ENCODE results near the gene CGB5.
"Not testable (repeated sequence)": the region's sequence is repeated elsewhere in the genome, so short reads cannot be mapped to it uniquely, and the experiment has no call there.

Gene CGB5

DNA sequence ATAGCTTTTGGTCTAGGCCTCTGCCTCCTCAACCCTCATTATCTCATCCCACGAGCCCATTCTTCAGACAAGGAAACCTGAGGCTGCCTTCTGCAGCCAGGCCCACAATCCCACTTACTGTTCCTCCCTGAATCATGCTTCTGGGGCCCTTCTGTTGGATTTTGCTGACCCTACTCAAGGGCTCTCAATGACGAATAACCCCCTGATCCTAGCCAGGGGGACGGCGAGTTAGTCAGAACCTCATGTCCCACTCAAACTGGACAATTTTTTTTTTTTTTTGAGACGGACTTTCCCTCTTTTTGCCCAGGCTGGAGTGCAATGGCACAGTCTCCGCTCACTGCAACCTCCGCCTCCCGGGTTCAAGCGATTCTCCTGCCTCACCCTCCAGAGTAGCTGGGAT lies 21.5 kb upstream of the CGB5 start:
- DNase-seq = no peak

DNA sequence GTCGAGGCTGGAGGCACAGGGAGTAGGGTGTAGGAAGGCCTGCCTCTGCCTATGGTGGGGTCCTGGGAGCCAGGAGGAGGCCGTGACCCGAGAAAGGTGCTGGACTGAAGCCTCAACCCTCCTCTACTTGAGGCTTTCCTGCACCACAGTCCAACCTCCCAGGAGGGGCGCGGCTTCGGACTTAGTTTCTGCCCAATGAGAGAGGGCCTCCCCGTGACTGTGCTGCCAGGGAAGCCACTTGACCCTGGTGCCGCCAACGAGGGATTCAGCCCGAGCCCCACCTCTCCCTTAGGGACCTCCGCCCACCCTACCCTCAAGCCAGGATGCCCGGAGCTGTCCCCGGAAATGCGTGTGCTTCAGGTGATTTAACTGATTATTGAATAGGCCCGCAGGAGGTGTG lies 19.4 kb upstream of the CGB5 start, which contains the start of gene CGB3:
TSS of gene CGB3 (minus strand) at position 101 of the 400 bp plus-strand sequence. CDS start 362 bp downstream, outside the sequence.
- DNase-seq = not testable (repeated sequence)

DNA sequence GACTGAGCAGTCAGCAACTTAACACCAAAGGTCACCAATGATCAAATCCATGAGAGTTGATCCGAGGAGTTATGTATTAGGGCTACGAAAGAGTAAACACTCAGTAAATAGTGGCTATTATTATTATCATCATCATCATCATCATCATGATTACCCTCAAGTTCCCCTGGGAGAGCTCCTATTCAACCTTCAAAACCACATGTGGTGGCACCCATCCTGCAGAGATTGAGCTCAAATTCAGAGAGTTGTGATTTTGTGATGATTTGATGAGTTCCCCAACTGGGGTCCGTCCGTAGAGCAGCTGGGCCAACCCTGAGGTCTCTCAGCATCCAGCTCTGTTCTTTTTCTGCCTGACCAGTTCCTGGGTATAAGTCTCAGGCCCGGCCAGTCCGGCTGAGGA lies 18.6 kb upstream of the CGB5 start:
- not testable (repeated sequence) for DNase-seq

DNA sequence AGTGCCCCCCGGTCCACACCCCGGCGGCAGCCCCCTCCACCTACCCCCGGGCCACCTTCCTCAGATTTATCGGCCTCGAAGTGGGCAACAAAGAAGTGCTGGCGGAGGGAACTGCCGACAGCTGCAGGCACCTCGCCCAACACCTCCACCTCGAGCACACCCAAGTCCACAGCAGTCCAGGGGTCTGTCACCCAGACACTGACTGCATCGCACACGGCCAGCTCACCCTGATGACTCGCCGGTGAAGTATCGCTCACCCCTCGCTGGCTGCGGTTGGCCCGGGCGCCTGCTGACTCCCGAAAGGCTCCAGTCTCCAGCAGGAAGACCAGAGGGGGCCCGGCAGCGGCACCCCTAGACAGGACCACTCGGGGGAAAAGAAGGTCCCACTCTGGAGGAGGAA lies 18.0 kb upstream of the CGB5 start:
- DNase-seq = not testable (repeated sequence)

DNA sequence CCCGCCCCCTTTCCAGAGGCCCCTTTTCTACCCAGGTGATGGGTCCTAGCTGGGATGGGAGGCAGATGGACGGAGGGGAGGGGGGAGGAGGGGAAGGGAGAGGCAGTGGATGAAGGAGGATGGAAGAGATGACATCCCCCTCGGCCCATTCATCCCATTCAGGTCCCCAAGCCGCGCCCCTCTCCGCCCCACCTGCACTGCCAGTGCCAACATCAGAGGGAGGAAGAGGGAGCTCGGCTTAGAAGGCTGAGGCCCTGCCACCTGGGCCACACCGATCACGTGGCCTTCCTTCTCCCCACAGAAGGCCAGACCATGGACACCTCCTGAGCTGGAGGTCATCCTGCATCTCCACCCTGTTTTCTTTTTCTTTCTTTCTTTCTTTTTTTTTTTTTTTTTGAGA lies 15.0 kb upstream of the CGB5 start:
- DNase-seq = not testable (repeated sequence)

DNA sequence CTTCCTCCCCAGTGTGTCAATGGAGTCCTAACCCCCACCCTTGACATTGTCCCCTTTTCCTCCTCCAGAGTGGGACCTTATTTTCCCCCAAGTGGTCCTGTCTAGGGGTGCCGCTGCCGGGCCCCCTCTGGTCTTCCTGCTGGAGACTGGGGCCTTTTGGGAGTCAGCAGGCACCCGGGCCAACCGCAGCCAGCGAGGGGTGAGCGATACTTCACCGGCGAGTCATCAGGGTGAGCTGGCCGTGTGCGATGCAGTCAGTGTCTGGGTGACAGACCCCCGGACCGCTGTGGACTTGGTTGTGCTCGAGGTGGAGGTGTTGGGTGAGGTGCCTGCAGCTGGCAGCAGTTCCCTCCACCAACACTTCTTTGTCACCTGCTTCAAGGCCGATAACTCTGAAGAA lies 13.9 kb upstream of the CGB5 start:
- DNase-seq = not testable (repeated sequence)

DNA sequence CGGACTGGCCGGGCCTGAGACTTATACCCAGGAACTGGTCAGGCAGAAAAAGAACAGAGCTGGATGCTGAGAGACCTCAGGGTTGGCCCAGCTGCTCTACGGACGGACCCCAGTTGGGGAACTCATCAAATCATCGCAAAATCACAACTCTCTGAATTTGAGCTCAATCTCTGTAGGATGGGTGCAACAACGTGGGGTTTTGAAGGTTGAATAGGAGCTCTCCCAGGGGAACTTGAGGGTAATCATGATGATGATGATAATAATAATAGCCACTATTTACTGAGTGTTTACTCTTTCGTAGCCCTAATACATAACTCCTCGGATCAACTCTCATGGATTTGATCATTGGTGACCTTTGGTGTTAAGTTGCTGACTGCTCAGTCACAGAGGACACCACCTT lies 13.3 kb upstream of the CGB5 start:
- not testable (repeated sequence) for DNase-seq

DNA sequence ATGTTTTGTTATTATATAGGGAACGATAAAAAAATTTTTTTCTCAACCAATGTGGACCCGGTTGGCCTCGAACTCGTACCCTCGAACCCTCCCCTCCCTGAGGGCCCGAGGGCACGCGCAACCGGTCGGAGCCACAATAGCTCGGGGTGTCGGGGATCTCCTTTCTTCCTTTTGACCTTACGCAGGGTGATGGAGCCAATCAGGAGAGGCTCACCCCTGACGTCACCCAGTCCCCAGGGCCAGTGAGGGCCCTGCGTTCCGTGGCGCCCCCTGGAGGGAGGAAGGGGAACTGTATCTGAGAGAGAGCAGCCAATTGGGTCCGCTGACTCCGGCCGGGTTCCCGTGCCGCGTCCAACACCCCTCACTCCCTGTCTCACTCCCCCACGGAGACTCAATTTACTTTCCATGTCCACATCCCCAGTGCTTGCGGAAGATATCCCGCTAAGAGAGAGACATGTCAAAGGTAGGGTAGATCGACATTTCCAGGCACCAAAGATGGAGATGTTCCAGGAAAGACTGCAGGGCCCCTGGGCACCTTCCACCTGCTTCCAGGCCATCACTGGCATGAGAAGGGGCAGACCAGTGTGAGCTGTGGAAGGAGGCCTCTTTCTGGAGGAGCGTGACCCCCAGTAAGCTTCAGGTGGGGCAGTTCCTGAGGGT lies 11.9 kb upstream of the CGB5 start, which contains the start of gene CGB2:
TSS of gene CGB2 (plus strand) at position 249 of the 660 bp plus-strand sequence. CDS start at position 455, 206 bp downstream.
- not testable (repeated sequence) for DNase-seq

DNA sequence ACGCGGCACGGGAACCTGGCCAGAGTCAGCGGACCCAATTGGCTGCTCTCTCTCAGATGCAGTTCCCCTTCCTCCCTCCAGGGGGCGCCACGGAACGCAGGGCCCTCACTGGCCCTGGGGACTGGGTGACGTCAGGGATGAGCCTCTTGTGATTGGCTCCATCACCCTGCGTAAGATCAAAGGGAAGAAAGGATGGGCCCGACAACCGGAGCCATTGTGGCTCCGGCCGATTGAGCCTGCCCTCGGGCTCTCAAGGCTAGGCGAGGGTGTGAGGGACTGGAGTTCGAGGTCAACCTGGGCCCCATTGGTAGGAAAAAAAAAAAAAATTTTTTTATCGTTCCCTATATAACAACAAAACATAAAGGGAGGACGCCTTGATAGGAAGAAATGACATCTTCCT lies 6.8 kb upstream of the CGB5 start, which contains the start of gene CGB1:
TSS of gene CGB1 (minus strand) at position 81 of the 400 bp plus-strand sequence. CDS start 184 bp downstream, outside the sequence.
- DNase-seq = not testable (repeated sequence)

DNA sequence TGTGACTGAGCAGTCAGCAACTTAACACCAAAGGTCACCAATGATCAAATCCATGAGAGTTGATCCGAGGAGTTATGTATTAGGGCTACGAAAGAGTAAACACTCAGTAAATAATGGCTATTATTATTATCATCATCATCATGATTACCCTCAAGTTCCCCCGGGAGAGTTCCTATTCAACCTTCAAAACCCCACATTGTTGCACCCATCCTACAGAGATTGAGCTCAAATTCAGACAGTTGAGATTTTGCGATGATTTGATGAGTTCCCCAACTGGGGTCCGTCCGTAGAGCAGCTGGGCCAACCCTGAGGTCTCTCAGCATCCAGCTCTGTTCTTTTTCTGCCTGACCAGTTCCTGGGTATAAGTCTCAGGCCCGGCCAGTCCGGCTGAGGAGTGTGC lies 5.5 kb upstream of the CGB5 start:
- DNase-seq = not testable (repeated sequence)

DNA sequence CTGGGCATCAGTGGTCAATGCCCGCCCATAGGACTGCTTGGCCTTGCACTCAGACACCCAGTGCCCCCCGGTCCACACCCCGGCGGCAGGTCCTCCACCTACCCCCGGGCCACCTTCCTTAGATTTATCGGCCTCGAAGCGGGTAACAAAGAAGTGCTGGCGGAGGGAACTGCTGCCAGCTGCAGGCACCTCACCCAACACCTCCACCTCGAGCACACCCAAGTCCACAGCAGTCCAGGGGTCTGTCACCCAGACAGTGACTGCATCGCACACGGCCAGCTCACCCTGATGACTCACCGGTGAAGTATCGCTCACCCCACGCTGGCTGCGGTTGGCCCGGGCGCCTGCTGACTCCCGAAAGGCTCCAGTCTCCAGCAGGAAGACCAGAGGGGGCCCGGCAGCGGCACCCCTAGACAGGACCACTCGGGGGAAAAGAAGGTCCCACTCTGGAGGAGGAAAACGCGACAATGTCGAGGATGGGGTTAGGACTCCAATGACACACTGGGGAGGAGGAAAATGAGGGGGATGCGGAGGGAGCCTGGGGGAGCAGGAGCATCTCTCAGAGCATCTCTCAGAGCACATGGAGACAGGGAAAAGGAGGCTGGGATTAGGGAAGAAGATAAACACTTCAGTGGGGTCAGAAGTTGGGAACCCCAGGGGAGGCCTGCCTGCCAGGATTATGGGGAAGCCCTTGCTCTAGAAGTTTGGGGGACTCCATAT lies 4.9 kb upstream of the CGB5 start:
- DNase-seq = not testable (repeated sequence)

DNA sequence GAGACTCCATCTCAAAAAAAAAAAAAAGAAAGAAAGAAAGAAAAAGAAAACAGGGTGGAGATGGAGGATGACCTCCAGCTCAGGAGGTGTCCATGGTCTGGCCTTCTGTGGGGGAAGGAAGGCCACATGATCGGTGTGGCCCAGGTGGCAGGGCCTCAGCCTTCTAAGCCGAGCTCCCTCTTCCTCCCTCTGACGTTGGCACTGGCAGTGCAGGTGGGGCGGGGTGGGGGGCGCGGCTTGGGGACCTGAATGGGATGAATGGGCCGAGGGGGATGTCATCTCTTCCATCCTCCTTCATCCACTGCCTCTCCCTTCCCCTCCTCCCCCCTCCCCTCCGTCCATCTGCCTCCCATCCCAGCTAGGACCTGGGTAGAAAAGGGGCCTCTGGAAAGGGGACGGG lies 3.9 kb upstream of the CGB5 start:
- DNase-seq = not testable (repeated sequence)

DNA sequence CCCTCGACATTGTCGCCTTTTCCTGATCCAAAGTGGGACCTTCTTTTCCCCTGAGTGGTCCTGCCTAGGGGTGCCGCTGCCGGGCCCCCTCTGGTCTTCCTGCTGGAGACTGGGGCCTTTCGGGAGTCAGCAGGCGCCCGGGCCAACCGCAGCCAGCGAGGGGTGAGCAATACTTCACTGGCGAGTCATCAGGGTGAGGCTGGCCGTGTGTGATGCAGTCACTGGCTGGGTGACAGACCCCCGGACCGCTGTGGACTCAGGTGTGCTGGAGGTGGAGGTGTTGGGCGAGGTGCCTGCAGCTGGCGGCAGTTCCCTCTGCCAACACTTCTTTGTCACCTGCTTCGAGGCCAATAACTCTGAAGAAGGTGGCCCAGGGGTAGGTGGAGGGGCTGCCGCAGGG lies 1.5 kb upstream of the CGB5 start:
- DNase-seq = no peak

DNA sequence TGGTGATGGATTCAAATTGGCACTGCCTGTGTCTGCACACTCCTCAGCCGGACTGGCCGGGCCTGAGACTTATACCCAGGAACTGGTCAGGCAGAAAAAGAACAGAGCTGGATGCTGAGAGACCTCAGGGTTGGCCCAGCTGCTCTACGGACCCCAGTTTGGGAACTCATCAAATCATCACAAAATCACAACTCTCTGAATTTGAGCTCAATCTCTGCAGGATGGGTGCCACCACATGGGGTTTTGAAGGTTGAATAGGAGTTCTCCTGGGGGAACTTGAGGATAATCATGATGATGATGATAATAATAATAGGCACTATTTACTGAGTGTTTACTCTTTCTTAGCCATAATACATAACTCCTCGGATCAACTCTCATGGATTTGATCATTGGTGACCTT lies 982 bp upstream of the CGB5 start:
- DNase-seq = not testable (repeated sequence)

DNA sequence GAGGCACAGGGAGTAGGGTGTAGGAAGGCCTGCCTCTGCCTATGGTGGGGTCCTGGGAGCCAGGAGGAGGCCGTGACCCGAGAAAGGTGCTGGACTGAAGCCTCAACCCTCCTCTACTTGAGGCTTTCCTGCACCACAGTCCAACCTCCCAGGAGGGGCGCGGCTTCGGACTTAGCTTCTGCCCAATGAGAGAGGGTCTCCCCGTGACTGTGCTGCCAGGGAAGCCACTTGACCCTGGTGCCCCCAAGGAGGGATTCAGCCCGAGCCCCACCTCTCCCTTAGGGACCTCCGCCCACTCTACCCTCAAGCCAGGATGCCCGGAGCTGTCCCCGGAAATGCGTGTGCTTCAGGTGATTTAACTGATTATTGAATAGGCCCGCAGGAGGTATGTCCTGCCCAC lies 5.4 kb downstream of the CGB5 start, which contains the start of gene CGB8:
TSS of gene CGB8 (minus strand) at position 101 of the 400 bp plus-strand sequence. CDS start 372 bp downstream, outside the sequence.
- DNase-seq = not testable (repeated sequence)

DNA sequence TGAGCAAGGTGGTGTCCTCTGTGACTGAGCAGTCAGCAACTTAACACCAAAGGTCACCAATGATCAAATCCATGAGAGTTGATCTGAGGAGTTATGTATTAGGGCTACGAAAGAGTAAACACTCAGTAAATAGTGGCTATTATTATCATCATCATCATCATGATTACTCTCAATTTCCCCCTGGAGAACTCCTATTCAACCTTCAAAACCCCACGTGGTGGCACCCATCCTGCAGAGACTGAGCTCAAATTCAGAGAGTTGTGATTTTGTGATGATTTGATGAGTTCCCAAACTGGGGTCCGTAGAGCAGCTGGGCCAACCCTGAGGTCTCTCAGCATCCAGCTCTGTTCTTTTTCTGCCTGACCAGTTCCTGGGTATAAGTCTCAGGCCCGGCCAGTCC lies 6.2 kb downstream of the CGB5 start:
- DNase-seq = not testable (repeated sequence)

DNA sequence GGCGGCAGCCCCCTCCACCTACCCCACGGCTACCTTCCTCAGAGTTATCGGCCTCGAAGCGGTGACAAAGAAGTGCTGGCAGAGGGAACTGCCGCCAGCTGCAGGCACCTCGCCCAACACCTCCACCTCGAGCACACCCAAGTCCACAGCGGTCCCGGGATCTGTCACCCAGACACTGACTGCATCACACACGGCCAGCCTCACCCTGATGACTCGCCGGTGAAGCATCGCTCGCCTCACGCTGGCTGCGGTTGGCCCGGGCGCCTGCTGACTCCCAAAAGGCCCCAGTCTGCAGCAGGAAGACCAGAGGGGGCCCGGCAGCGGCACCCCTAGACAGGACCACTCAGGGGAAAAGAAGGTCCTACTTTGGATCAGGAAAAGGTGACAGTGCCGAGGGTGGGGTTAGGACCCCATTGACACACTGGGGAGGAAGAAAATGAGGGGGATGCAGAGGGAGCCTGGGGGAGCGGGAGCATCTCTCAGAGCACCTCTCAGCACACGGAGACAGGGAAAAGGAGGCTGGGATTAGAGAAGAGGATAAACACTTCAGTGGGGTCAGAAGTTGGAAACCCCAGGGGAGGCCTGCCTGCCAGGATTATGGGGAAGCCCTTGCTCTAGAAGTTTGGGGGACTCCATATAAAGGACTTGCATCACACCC lies 6.9 kb downstream of the CGB5 start:
- DNase-seq = not testable (repeated sequence)

DNA sequence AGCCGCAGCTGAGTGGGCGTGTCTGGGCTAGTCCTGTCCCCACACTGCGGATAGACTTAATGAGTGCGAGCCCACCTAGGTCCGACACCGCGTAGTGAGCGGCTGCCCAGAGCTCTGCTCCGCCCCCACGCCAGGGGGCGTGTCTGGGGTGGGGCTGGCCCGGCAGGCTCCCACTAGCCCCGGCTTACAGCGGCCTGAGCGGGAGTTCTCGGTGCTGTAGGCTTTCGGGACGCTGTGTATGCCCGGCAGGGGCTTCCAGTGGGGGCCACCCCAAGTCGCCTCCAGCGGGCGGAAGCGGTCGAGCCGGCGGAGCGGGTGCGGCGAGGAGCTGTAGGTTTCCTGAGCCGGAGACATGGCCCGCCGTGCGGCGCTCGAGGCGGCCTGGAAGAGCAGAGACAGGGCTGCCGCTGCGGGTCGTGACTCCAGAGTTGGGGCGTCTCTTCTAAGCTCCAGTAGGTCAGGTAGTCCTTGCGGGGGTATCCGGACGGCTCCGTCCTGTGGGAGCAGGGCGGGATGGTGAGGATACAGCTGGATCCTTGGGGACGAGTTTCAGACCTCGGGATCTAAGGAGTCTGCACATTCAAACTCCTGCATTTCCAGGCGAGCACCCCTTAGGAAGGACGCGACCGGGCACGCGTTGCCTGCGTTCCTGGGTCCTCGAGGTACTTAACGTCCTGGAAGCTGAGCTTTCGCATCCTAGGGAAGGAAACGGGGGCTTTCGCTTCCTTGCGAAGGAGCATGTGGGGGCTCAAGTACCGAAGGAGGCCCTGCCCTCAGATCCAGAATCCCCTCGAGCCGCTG lies 12.7 kb downstream of the CGB5 start:
- DNase-seq = no peak

DNA sequence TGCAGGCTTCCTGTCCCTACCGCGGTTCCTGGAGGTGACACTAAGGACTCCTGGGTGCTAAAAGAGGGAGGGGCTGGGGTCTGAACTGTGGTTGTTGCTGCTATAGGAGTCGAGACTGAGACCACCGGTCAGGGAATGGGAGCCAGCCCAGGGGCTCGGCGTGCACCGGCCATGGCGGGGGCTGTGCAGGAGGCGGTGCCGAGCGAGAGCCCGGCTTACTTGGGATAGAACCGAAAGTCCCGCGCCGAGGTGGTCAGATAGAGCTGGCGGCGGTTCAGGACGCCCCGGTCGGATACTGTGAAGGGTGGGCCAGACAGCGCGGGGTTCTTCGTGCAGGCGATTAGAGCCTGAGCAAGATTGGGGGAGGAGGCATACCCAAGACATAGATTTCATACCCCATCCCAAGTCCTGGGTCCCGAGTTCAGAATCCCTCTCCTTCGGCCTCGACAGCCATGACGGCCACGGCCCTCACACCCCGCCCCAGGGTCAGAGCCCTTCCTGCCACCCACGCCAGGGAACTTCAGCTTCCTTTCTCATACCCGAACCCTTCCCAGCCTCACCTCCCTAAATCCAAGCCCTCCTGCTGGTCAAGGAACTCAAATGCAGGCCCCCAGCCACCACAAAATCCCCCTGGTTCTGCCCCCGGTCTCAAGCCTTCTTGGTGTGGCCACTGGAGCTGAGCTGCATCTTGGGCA lies 13.4 kb downstream of the CGB5 start:
- not testable (repeated sequence) for DNase-seq

DNA sequence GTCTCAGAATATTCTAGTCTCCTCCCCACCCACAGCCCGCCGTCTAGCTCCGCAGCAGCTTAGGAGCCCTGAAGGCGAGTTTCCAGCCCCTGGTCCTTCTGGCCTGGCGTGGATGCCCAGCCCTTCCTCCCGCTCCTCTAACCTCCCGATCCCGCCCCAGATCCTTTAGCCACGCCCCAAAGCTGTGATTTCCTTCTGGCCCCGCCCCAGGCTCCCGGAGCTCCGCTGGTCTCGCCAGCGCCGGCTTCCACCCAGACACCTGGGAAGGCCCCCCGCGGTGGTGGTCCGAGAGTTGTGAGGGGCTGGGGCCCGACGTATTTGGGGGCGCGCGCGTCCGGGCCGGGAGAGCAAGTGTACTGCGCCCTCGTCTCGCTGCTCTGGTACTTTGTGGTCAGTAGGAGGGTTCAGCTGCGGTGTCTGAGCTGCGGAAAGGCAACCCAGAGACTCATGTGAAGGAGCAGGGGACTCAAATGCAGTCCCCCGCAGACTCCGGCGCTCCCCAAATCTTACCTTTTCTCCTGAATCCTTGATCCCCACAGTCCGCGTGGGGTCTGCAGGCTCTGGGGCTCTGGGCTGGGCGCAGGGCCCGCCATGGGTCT lies 14.1 kb downstream of the CGB5 start, which contains the start of gene CGB7:
TSS of gene CGB7 (minus strand) at position 114 of the 599 bp plus-strand sequence. CDS start 2,374 bp downstream, outside the sequence.
- no peak for DNase-seq

DNA sequence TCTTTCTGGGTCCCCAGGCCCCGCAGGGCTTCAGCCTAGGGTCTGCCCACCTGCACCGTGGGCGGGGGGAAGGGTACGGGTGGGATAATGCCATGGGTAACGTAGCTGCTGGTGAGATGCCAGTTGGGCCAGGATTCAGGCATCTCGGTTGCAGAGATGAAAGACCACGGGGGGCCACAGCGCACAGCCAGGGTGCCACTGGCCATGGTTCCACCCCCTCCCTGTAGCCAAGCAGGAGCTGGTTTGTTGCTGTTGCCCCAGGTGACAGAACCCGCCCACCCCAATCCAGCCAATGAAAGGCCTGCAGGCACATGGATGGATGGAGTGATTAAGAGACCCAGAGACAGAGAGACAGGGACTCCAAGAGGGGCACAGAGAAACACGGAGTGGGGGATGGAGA lies 14.9 kb downstream of the CGB5 start:
- no peak for DNase-seq

Data from DMS79 (cell line).